SH-SY5Y (cell line): ENCODE data around the gene PDPN.

ENCODE experiments used
- GATA2 ChIP-seq: IDR thresholded peaks from 2 replicates; pipeline ENCODE4 v1.6.1; 2011; ENCODE audit warnings: mild to moderate bottlenecking, low read depth, low read length
- GATA3 ChIP-seq: IDR thresholded peaks from 2 replicates; pipeline ENCODE4 v1.6.1; 2011; ENCODE audit warnings: low read depth, mild to moderate bottlenecking, low read length, moderate library complexity

DNA sequence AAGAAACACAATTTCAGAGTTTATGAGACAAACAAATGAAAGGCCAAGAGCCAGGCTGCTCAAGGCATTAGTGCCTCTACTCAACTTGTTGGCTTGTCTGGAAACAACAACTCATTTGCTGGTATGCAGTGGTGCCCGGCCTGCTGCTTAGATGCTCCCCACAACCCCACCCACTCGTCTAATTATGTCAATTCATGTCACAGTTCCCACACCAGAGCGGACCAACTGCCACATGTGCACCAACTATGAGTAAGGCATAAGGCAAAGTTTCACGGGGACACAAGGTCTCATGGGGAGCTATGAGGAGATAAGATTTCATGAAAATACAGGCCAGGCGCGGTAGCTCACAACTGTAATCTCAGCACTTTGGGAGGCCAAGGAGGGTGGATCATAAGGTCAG lies 35.4 kb upstream of the PDPN start:
- TF ChIP-seq GATA3 (no peak), GATA2 (no peak)
